Neuronal stem cell (in vitro differentiated cells): ENCODE data around the gene CHEK2.
A peak's percentile ranks its signal among the peaks of the same experiment; 100 is the strongest.
"Not testable (repeated sequence)": the region's sequence is repeated elsewhere in the genome, so short reads cannot be mapped to it uniquely, and the experiment has no call there.

Source experiments
- DNase-seq: peaks from one replicate; pipeline ENCODE4 v3.0.0-alpha.2; 2013; ENCODE audit warnings: low spot score
- H2AFZ ChIP-seq: one replicate; pipeline ENCODE4 v1.6.1; 2013; ENCODE audit warnings: mild to moderate bottlenecking, low read length, inconsistent platforms
- H2AK5ac ChIP-seq: 2 replicates; pipeline ENCODE4 v1.6.1; 2013; ENCODE audit warnings: low read depth, mild to moderate bottlenecking, inconsistent platforms, low read length, moderate library complexity, mixed read lengths
- H2BK120ac ChIP-seq: 2 replicates; pipeline ENCODE4 v1.6.1; 2013; ENCODE audit warnings: low read depth, mild to moderate bottlenecking, inconsistent platforms, low read length, moderate library complexity, mixed read lengths
- H2BK12ac ChIP-seq: one replicate; pipeline ENCODE4 v1.6.1; 2013; ENCODE audit warnings: low read length, inconsistent platforms
- H2BK15ac ChIP-seq: 2 replicates; pipeline ENCODE4 v1.6.1; 2013; ENCODE audit warnings: mild to moderate bottlenecking, low read length, inconsistent platforms, mixed read lengths
- H2BK5ac ChIP-seq: one replicate; pipeline ENCODE4 v1.6.1; 2013; ENCODE audit warnings: inconsistent platforms, mild to moderate bottlenecking, low read length, moderate library complexity
- H3K14ac ChIP-seq: one replicate; pipeline ENCODE4 v1.6.1; 2013; ENCODE audit warnings: low read length, inconsistent platforms
- H3K18ac ChIP-seq: 2 replicates; pipeline ENCODE4 v1.6.1; 2013; ENCODE audit warnings: low read length, inconsistent platforms
- H3K23ac ChIP-seq: 2 replicates; pipeline ENCODE4 v1.6.1; 2013; ENCODE audit warnings: low read depth, mild to moderate bottlenecking, mixed read lengths, low read length, inconsistent platforms; ENCODE audit not compliant: poor library complexity
- H3K27ac ChIP-seq: replicated peaks from 3 replicates; pipeline ENCODE4 v1.5.1; 2013; ENCODE audit warnings: low read length, inconsistent platforms
- H3K27me3 ChIP-seq, 3 experiments: 2 replicates each; pipeline ENCODE4 v1.6.1; 2013; ENCODE audit warnings: low read length in 3 of 3, mild to moderate bottlenecking in 2 of 3, inconsistent platforms in 1 of 3, low read depth in 1 of 3, mixed read lengths in 1 of 3, moderate library complexity in 1 of 3; ENCODE audit not compliant: control insufficient read depth in 3 of 3, insufficient read depth in 3 of 3
- H3K36me3 ChIP-seq, 2 donors: replicated peaks in 1 of 2; 2 replicates each; pipeline ENCODE4 v1.6.1; 2013; ENCODE audit warnings: low read length in 2 of 2; ENCODE audit not compliant: control insufficient read depth in 2 of 2, insufficient read depth in 2 of 2
- H3K4ac ChIP-seq: 2 replicates; pipeline ENCODE4 v1.6.1; 2013; ENCODE audit warnings: inconsistent platforms, mild to moderate bottlenecking, low read length, moderate library complexity
- H3K4me1 ChIP-seq, 2 donors: 1 replicate in 1 of 2; 2 replicates in 1 of 2; pipeline ENCODE4 v1.6.1; 2013; ENCODE audit warnings: low read length in 2 of 2, low read depth in 1 of 2; ENCODE audit not compliant: control insufficient read depth in 2 of 2, insufficient read depth in 1 of 2
- H3K4me2 ChIP-seq: one replicate; pipeline ENCODE4 v1.6.1; 2013; ENCODE audit warnings: mild to moderate bottlenecking, low read length, inconsistent platforms; ENCODE audit not compliant: insufficient read depth, poor library complexity, severe bottlenecking
- H3K4me3 ChIP-seq, 2 donors: 2 replicates each; pipeline ENCODE4 v1.5.1; 2013; ENCODE audit warnings: low read length in 2 of 2, mild to moderate bottlenecking in 2 of 2, inconsistent platforms in 1 of 2, moderate library complexity in 1 of 2
- H3K79me1 ChIP-seq: one replicate; pipeline ENCODE4 v1.6.1; 2013; ENCODE audit warnings: low read depth, mild to moderate bottlenecking, inconsistent platforms, low read length, moderate library complexity
- H3K9ac ChIP-seq: one replicate; pipeline ENCODE4 v1.6.1; 2013; ENCODE audit warnings: mild to moderate bottlenecking, low read depth, low read length, inconsistent platforms; ENCODE audit not compliant: poor library complexity
- H3K9me3 ChIP-seq, 2 donors: replicated peaks in 1 of 2; 2 replicates each; pipeline versions ENCODE3 to v1.6.1; 2013; ENCODE audit warnings: low read length in 2 of 2, mild to moderate bottlenecking in 2 of 2, inconsistent platforms in 1 of 2, low read depth in 1 of 2, mixed read lengths in 1 of 2, moderate library complexity in 1 of 2; ENCODE audit not compliant: control insufficient read depth in 2 of 2, insufficient read depth in 1 of 2
- H4K8ac ChIP-seq: one replicate; pipeline ENCODE4 v1.6.1; 2013; ENCODE audit warnings: low read depth, mild to moderate bottlenecking, inconsistent platforms, low read length, moderate library complexity
- H4K91ac ChIP-seq: one replicate; pipeline ENCODE4 v1.6.1; 2013; ENCODE audit warnings: low read length, low read depth, mild to moderate bottlenecking, inconsistent platforms; ENCODE audit not compliant: poor library complexity
- WGBS, 2 donors: extraction: QIAGEN DNeasy Blood & Tissue Kit; methylation state at CpG; one replicate each; pipeline ENCODE4 v1.1.7; 2013; ENCODE audit warnings: missing lambda C conversion rate in 2 of 2, mixed read lengths in 1 of 2; ENCODE audit not compliant: insufficient read length in 2 of 2, insufficient replicate concordance in 1 of 2; ENCODE audit errors: extremely low coverage in 2 of 2; 5-methylcytosine and 5-hydroxymethylcytosine counted together

Gene CHEK2

DNA sequence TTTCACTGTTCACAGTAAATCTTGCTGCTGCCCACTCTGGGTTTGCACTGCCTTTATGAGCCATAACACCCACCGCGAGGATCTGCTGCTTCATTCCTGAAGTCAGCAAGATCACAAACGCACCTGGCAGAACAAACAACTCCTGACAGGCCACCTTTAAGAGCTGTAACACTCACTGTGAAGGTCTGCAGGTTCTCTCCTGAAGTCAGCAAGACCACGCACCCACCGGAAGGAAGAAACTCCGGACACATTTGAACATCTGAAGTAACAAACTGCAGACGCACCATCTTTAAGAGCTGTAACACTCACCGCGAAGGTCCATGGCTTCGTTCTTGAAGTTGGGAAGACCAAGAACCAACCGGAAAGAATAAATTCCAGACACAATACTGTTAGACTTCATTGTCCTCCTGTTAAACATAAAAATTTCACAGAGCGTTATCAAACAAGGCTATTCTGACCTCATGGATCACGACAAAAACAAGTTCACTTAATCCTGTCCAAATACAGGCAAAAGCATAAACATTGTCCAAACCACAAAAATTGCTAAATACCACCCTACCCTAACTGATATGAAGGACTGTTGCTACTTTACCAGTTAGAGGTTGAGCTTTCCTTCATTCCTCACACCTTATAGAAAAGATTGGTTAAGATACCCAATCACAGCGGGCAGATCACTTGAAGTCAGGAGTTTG is 27.9 kb upstream of the CHEK2 start:
- Histone ChIP-seq H3K27me3 (no peaks in the 10 kb centered on the region), H3K36me3 (peaks cover 0 to 4% of the 10 kb centered on the region in 2 donors), H3K4ac (no peak overlapping the region), H2BK12ac (no peak overlapping the region), H3K23ac (no peak overlapping the region), H3K4me1 (peaks cover 0 to 4% of the 10 kb centered on the region in 2 donors), H2BK120ac (no peak overlapping the region), H4K8ac (no peak overlapping the region), H3K79me1 (no peaks in the 10 kb centered on the region), H3K27ac (no peak overlapping the region), H3K9me3 (peaks cover 0 to 2% of the 10 kb centered on the region in 2 donors), H2BK15ac (no peak overlapping the region), H2AK5ac (no peak overlapping the region), H3K4me2 (no peak overlapping the region), H3K9ac (no peak overlapping the region), H3K14ac (no peak overlapping the region), H3K4me3 (no peak overlapping the region), H2BK5ac (no peak overlapping the region), H3K18ac (no peak overlapping the region), H4K91ac (no peak overlapping the region), H2AFZ (peak overlapping the region; percentile 68)
- DNase-seq: no peak
- no CpG with 5 or more reads among the region's 14 CpGs for WGBS, 2 donors

DNA sequence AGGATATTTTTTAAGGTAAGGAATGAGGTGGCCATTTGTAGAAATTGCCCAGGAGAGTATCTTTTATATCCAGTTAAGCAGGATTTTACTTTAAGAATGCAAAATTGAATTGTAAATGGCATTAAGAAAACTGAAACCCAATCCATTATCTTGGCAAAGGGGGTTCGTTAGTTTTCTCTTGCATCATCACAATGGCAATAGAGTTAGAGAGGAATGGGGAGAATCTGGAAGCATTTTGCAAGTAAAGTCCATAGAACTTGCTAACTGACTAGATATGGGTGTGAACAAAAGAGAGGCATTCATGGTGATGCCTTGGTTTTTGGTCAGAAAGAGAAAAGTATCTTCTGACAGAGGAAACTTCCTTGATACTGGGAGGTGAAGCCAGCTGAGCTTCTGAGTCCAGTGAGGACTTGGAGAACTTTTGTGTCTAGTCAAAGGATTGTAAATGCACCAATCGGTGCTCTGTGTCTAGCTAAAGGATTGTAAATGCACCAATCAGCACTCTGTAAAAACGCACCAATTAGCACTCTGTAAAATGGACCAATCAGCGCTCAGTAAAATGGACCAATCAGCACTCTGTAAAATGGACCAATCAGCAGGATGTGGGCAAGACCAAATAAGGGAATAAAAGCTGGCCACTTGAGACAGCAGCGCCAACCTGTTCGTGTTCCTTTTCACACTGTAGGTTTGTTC is 27.2 kb upstream of the CHEK2 start:
- no peak overlapping the region for H2BK12ac ChIP-seq
- H3K36me3 ChIP-seq: no peaks in the 10 kb centered on the region
- no peak overlapping the region for H3K18ac ChIP-seq
- H3K79me1 ChIP-seq: no peaks in the 10 kb centered on the region
- no peaks in the 10 kb centered on the region for H3K27me3 ChIP-seq
- no peak for DNase-seq
- H3K4me1 ChIP-seq: peaks cover 0 to 4% of the 10 kb centered on the region in 2 donors
- WGBS, 2 donors: no CpG with 5 or more reads among the region's 6 CpGs
- H2BK120ac ChIP-seq: no peak overlapping the region
- no peak overlapping the region for H3K23ac ChIP-seq
- no peak overlapping the region for H2BK5ac ChIP-seq
- H3K4me3 ChIP-seq: no peak overlapping the region
- peak overlapping the region; percentile 68 for H2AFZ ChIP-seq
- H4K8ac ChIP-seq: no peak overlapping the region
- no peak overlapping the region for H2BK15ac ChIP-seq
- no peaks in the 10 kb centered on the region for H3K9me3 ChIP-seq
- no peak overlapping the region for H3K4me2 ChIP-seq
- H3K9ac ChIP-seq: no peak overlapping the region
- no peak overlapping the region for H3K14ac ChIP-seq
- no peak overlapping the region for H3K4ac ChIP-seq
- H2AK5ac ChIP-seq: no peak overlapping the region
- H3K27ac ChIP-seq: no peak overlapping the region
- H4K91ac ChIP-seq: no peak overlapping the region

DNA sequence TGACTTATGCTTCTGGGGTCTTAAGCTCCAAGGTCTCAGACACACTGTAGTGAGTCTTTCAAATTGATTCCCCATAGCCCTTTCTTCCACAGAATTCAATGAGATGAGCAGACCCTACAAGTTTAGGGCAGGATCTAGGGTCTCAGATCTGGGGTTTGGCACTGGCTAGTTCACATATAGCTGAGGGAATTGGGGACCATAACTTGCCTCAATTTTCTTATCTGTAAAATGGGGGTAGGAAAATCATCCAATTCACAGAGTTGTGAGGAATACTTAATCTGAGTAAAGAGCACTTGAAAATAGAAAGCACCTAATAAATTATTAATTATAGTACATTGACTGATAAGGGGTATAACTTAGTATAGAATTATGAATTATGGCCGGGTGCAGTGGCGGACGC is 25.0 kb upstream of the CHEK2 start:
- H2BK5ac ChIP-seq: no peak overlapping the region
- WGBS, 2 donors: no CpG with 5 or more reads among the region's 3 CpGs
- no peak overlapping the region for H4K8ac ChIP-seq
- H3K36me3 ChIP-seq: no peaks in the 10 kb centered on the region
- H3K27me3 ChIP-seq: no peaks in the 10 kb centered on the region
- no peak overlapping the region for H3K14ac ChIP-seq
- H3K9ac ChIP-seq: no peak overlapping the region
- H2BK15ac ChIP-seq: no peak overlapping the region
- H3K4me2 ChIP-seq: no peak overlapping the region
- no peak overlapping the region for H3K23ac ChIP-seq
- no peak overlapping the region for H3K18ac ChIP-seq
- H3K27ac ChIP-seq: no peak overlapping the region
- H3K4me1 ChIP-seq: no peaks in the 10 kb centered on the region
- H3K79me1 ChIP-seq: no peaks in the 10 kb centered on the region
- no peak overlapping the region for H2AFZ ChIP-seq
- no peak overlapping the region for H3K4ac ChIP-seq
- no peak overlapping the region for H2BK12ac ChIP-seq
- H4K91ac ChIP-seq: no peak overlapping the region
- H2BK120ac ChIP-seq: no peak overlapping the region
- H2AK5ac ChIP-seq: no peak overlapping the region
- no peaks in the 10 kb centered on the region for H3K9me3 ChIP-seq
- H3K4me3 ChIP-seq: no peak overlapping the region
- no peak for DNase-seq

DNA sequence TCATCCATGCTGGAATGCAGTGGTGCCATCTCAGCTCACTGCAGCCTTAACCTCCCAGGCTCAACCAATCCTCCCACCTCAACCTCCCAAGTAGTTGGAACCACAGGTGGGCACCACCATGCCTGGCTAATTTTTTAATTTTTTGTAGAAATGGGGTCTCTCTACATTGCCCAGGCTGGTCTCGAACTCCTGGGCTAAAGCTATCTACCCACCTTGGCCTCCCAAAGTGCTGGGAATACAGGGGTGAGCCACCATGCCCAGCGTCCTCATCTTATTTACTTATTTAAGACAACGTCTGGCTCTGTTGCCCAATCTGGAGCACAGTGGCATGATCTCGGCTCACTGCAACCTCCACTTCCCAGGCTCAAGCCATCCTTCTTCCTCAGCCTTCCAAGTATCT is 20.4 kb upstream of the CHEK2 start:
- DNase-seq: not testable (repeated sequence)

More for the DNA sequence above, 20.4 kb upstream of the CHEK2 start:
- H3K79me1 ChIP-seq, H3K4me2 ChIP-seq, H3K27me3 ChIP-seq, H3K23ac ChIP-seq, H3K4me3 ChIP-seq, H3K27ac ChIP-seq, H2BK120ac ChIP-seq, H3K36me3 ChIP-seq, H4K91ac ChIP-seq, H3K4me1 ChIP-seq, H3K9ac ChIP-seq, H3K18ac ChIP-seq, H2BK15ac ChIP-seq, H2AFZ ChIP-seq, H2BK12ac ChIP-seq, H3K4ac ChIP-seq, H4K8ac ChIP-seq, H3K9me3 ChIP-seq, H2AK5ac ChIP-seq, H2BK5ac ChIP-seq: not testable (repeated sequence)
- peak overlapping the region; percentile 32 for H3K14ac ChIP-seq
- no CpG with 5 or more reads among the region's 4 CpGs for WGBS, 2 donors
